IMR-90 (cell line): ENCODE data around the gene CDH13.

Source experiments
- CEBPB ChIP-seq: IDR thresholded peaks from 2 replicates; pipeline ENCODE4 v1.6.1; 2012; ENCODE audit warnings: low read depth, low read length, improper control_type of control experiment
- CTCF ChIP-seq: conservative IDR thresholded peaks from 2 replicates; pipeline ENCODE4 v1.5.1; 2012; ENCODE audit warnings: mild to moderate bottlenecking, low read depth, low read length, improper control_type of control experiment
- POLR2A ChIP-seq: IDR thresholded peaks from 2 replicates; pipeline ENCODE4 v1.6.1; 2012; ENCODE audit warnings: mild to moderate bottlenecking, low read depth, low read length
- TF ChIP-seq, protein P1 (sequence below): fragments of 150-350 bp; IDR thresholded peaks from 2 replicates; pipeline ENCODE4 v1.6.1; 2017; ENCODE audit warnings: mild to moderate bottlenecking, antibody characterized with exemption, low read length, low read depth

GRCh38 chr16:82621781-82622180, 5.0 kb upstream of the CDH13 start:
- TF ChIP-seq CTCF (peak; percentile 22; the same call in 1 of the 2 replicates), POLR2A (no peak), CEBPB (no peak)
- TF ChIP-seq, protein P1, sequence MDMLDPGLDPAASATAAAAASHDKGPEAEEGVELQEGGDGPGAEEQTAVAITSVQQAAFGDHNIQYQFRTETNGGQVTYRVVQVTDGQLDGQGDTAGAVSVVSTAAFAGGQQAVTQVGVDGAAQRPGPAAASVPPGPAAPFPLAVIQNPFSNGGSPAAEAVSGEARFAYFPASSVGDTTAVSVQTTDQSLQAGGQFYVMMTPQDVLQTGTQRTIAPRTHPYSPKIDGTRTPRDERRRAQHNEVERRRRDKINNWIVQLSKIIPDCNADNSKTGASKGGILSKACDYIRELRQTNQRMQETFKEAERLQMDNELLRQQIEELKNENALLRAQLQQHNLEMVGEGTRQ = no peak
